Measurements from ENCODE around the gene MRPS5. TPM values are rescaled to one million over a fixed set of nuclear protein-coding genes. Genes with fewer than 3 reads are reported as not detected.

MRPS5 gene
- total RNA-seq: 59.1 and 67.8 TPM in 2 replicates

GRCh38 chr2:95121407-95122196 lies at the start of gene MRPS5:
Gene MRPS5, minus strand, starts transcription at chr2:95121808. Its CDS starts 17 bp downstream, at chr2:95121791.

GRCh38 chr2:95165371-95166064 lies 43.9 kb upstream of the MRPS5 start, which contains the start of gene ZNF2:
Gene ZNF2, plus strand, starts transcription at chr2:95165809. Its CDS starts 10,418 bp downstream, at chr2:95176227.

GRCh38 chr2:95159690-95160449 lies 38.3 kb upstream of the MRPS5 start, which contains the start of gene ZNF514:
Gene ZNF514, minus strand, starts transcription at chr2:95159848. Its CDS starts 6,595 bp downstream, at chr2:95153253.

Other genes starting within 250 kb of the MRPS5 start
- gene MAL, start 96.1 kb downstream of the MRPS5 start, total RNA-seq: not detected in 2 replicates
- 9.1 and 9.9 TPM in 2 replicates for gene ZNF514, start 38.0 kb upstream of the MRPS5 start, total RNA-seq
- 4.9 and 6.5 TPM in 2 replicates for gene ZNF2, start 44.0 kb upstream of the MRPS5 start, total RNA-seq
- gene ZNF892, start 85.7 kb upstream of the MRPS5 start, total RNA-seq: 3.6 and 9.6 TPM in 2 replicates
- 0.30 and 0.65 TPM in 2 replicates for gene PROM2, start 152.6 kb upstream of the MRPS5 start, total RNA-seq
- 0.97 and 1.1 TPM in 2 replicates for gene KCNIP3, start 175.5 kb upstream of the MRPS5 start, total RNA-seq

Data from epithelial cell of umbilical artery (primary cell).